HG03066 (cell line): ENCODE data around the gene ITPRIPL1.
A peak's percentile ranks its signal among the peaks of the same experiment; 100 is the strongest.

ENCODE experiments used
- ATAC-seq: cut with Tn5 transposase; IDR thresholded peaks from one replicate; pipeline ENCODE4 v1.9.1; 2021; ENCODE audit warnings: low read depth; ENCODE audit not compliant: unreplicated experiment

ITPRIPL1 gene

DNA sequence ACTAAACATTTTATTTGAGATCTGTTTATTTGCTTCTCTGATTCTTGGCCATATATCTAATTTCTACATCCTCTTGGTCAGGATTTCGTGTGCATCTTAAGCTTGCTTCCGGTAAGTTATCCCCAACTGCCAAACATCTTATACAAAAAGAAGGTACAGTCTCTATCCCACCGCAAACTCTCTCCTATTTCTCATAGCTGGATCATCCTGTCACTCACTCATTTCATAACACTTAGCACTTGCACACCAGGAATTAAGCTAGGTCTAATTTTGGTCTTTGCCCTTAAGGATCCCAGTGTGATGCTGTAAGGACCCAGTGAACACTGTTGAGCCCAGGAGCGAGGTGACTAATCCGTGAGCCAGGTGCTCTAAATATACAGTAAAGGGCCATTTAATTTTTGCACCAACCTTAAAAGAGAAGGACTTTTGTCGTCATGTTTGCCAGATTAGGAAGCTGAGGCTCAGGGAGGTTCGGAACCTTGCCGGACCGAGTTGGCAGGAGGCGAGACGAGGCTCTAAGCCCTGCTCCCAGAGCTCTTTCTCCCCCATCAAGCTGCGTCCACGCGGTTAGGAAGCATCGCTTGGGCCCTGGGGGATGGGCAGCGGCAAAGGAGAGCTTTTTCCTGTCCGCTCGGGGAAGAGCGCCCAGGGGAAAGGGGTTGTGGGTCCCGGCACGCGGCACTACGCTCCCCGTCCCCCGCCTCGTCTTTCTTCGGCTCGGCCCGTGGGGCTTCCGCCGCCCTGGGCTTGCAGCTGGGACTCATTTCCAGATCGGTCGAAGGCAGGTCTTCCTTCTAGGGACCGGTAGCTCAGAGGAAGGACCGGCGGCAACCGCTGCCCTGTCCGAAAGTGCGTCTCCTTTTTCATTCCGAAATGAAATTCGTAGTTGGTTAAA is 4.1 kb upstream of the ITPRIPL1 start:
- peak; percentile 18 for ATAC-seq

DNA sequence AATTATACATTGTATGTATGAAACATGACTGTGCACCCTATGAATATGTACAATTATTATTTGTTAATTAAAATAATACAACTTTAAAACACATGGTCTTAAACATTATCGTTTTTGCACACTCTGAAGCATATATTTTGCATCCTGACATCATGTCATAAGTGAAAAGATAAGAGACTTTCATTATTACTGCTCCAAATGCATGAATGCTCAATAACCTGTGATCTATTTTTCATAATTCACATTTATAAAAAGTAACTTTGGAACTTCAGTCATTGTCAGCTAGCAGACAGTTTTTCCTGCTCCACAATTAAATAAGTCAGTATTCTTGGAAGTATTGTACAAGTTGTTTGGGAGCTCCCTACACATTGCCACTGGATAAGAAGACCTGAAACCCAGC is 1.3 kb upstream of the ITPRIPL1 start:
- ATAC-seq = no peak

DNA sequence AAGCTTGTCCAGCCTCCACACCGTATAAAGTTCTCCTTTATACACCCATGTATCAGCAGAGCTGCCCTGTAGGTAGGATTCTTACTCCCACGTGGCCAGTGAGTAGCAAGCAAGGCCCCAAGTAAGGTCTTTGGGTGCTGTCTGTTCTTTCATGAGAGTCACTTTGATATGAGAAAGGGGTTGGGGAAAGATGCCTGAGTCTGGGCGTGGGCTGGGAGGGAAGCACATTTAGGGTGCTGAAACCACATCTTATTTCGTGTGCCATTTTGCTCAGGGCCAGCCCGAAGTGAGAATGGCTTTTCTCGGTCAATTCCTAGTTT is 436 bp upstream of the ITPRIPL1 start:
- no peak for ATAC-seq

DNA sequence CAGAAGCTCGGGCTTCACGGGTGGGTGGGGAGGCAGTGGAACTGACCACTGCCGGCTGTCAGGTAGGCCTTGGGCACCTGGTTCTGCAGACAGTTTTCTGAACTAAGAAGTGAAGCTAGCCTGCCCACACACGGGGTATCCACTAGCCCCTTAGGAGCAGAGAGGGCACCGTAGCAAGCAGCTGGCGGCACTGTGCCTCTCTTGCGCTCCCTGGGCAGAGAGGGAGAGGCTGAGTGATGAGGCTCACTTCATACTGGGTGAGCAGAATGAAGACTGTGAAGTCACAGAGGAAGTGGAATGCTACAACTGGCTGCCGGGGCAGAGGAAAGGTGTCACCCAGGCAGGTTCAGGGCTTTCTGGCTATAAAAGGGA is 753 bp downstream of the ITPRIPL1 start:
- no peak for ATAC-seq

DNA sequence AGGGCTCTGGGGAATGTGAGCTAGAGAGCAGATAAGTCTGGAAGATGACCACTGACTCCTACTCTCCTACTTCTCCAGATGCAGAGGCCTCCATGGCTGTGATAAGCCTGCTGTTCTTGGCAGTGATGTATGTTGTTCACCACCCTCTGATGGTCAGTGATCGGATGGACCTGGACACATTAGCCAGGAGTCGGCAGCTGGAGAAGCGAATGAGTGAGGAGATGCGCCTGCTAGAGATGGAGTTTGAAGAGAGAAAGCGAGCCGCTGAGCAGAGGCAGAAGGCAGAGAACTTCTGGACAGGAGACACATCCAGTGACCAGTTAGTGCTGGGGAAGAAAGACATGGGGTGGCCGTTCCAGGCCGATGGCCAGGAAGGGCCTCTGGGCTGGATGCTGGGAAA is 1.4 kb downstream of the ITPRIPL1 start:
- no peak for ATAC-seq

DNA sequence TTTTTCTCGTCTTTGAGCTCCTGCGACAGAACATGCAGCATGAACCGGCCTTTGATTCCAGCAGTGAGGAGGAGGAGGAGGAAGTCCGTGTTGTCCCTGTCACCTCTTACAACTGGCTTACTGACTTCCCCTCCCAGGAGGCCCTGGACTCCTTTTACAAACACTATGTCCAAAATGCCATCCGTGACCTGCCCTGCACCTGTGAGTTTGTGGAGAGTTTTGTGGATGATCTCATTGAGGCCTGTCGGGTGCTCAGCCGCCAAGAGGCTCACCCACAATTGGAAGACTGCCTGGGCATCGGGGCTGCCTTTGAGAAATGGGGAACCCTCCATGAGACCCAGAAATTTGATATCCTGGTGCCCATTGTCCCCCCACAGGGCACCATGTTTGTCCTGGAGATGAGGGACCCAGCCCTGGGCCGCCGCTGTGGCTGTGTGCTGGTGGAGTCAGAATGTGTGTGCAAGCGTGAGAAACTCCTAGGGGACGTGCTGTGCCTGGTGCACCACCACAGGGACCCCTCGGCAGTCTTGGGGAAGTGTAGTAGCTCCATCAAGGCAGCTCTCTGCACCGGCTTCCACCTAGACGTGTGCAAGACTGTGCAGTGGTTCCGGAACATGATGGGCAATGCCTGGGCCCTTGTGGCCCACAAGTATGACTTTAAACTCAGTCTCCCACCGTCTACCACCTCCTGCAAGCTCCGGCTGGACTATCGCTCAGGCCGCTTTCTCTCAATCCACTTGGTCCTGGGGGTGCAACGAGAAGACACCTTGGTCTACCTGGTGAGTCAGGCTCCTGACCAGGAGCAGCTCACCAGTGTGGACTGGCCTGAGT is 2.1 kb downstream of the ITPRIPL1 start:
- no peak for ATAC-seq

DNA sequence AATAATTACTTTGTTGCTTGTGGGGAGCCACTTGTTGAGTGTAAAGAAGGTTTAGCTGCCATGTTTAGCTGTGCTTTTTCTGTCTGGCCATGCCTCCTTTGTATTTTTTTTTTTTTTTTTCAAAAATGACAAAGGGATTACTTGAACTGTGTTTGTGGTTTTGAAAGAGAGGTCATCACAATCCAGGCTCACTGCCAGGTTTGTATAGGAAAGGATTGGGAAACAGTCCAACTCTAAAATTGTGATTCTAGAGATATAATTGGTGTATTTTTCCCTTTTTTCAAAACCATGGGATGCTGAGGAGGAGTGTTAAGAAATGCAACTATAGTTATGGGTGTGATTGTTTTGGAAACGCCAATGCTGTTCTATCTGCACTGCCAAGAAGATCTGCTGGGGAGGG is 4.3 kb downstream of the ITPRIPL1 start:
- ATAC-seq = no peak

DNA sequence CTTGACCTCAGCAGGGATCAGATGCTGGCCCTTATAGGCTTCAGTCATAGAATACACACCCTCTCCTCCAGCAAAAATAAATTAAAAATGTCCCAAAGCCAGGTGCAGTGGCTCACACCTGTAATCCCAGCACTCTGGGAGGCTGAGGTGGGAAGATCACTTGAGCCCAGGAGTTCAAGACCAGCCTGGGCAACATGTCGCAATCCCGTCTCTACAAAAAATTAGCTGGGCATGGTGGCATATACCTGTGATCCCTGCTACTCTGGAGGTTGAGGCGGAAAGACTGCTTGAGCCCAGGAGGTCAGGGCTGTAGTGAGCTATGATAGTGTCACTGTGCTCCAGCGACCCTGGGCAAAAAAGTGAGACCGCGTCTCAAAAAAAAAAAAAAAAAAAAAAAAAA is 4.8 kb downstream of the ITPRIPL1 start:
- ATAC-seq = no peak

DNA sequence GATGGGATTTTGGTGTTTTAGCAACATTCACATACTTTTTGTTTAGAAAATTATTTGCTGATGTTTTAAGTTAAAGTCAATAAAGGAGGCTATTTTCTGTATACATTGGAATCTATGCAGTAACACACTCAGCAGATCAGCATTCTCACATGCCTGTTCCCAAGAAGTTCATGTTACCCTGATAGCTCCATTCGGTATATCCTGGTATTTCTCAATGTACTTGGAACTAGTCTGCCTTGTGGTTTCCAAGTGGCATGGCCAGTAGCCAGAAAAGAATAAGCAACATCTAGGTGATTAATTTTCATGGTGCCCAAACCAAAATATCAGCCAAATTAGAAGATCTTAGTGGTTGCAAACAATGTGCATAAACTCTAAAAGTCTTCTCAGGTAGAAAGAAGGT is 5.3 kb downstream of the ITPRIPL1 start:
- ATAC-seq = no peak

DNA sequence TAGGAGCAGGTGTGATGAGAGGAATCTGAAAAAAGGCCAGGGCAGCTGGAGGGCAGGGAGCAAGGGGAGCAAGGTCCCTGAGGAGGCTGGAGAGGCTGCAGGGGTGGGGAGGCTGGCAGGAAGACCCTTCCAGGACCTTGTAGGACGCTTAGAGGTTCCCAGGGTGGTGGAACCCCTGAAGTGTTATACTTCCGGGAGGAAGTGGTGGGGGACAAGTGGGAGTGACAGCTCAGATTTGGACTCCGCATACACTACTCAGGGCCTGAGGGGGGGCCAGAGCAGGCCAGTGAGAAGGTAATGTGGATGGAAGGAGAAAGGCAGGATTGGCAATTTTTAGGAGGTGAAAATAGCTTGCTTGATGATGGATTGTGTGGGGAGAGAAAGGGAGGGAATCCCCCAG is 8.6 kb downstream of the ITPRIPL1 start:
- ATAC-seq = no peak

DNA sequence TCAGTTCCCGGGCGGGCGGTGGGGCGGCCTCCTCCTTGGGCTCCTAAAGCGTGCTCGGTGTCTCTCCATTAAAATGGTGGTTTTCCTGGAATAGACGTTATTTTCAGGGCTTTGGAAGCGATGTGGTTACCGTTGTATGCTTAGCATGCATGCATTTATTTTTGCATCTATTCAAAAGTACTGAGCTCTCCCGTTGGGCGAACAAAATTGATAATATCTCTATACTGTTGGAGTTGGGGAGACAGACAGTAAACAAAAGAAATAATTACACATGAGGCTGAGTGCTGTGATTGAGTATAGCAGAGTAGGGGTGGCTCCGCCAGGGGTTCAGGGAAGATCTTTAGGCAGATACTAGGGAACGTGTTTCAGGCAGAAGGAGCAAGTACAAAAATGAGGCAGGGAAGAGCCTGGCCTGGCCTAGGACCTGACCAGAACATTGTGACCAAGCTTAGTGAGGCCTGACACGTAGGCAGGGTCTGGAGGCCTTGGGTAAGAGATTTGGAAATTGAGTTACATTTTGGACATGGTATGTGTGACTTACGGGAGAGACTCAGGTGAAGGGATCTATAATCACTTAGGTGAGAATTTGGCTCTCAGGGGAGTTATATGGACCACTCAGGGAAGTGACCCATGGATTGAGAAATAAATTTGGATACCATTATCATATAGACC is 11.1 kb downstream of the ITPRIPL1 start:
- ATAC-seq = no peak

DNA sequence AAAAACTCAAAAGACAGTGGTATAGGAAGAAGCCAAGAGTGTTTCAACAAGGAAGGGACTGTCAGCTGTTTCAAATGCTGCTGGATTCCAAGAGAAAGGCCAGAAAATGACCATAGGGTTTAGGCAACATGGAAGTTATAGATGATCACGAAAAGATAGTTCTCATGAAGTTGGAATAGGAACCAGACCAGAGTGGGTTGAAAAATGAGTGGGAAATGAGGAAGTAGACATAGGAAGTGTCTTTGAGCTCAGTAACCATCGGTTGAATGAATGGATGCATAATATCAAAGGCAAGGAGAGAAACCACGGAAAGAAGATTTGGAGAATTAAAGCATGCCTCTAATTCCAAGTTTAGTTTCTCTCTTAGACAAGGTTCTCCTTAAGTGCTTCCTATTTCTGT is 11.8 kb downstream of the ITPRIPL1 start:
- ATAC-seq = no peak

DNA sequence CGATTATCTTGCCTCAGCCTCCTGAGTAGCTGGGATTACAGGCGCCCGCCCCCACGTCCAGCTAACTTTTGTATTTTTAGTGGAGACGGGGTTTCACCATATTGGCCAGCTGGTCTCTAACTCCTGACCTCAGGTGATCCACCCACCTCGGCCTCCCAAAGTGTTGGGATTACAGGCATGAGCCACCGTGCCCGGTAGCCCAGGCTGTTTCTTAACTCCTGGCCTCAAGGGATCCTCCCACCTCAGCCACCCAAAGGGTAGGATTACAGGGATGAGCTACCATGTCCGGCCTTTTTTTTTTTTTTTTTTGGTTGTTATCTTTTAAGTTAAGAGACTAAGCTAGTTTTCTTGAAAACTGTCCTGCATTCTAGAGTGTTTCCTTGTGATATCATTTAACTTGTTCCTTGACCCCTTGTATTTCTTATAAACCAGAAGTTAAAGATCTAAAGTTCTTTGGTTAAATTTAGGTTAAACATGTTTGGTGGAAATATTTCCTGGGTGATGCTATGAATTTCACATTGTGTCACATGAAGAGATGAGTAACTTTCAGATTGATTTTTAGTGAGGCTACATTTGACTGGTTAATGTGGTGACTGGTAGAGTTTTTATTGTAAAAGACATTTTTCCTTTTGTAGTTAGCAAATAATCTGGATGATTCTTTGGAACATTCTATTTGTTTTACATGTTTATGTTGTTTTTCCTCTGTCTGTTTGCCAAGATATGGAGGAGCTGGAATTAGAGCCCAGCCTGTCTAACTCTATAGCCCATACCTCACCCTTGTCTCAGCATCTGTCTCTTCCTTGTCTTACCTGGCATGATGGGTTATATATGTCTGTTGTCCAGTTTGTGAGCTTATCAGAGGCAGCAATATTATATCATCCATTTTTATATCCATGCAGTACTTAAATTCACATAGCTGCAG is 15.6 kb downstream of the ITPRIPL1 start:
- ATAC-seq = no peak

DNA sequence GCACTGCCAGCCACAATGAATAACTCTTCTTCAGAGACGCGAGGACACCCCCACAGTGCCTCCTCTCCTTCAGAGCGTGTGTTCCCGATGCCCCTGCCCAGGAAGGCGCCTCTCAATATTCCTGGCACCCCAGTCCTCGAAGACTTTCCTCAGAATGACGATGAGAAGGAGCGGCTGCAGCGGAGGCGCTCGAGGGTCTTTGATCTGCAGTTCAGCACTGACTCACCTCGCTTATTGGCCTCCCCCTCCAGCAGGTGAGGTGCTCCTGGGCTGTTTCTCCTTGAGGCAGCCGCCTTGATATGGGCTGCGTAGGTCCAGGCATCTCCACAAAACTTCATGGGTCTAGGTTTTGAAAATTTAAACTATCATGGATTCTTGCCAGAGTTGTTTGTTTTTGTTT is 16.5 kb downstream of the ITPRIPL1 start:
- ATAC-seq = no peak

DNA sequence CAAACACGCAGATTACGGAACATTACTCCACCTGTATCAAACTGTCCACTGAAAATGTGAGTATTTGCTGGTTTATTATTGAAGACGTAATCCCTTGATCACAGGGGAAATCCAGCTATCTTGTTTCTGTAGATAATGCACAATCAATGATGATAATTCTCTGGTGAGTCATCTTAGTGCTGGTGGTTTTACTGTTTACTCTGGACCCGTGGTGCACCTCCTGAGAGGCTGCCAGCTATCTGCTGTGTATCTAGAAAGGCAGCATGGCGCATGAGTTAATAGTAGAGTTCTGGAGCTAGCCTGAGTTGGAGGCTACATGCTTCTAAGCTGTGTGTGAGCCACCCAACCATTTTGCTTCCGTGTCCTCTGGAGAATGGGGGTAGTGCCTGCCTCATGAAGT is 17.0 kb downstream of the ITPRIPL1 start:
- no peak for ATAC-seq

DNA sequence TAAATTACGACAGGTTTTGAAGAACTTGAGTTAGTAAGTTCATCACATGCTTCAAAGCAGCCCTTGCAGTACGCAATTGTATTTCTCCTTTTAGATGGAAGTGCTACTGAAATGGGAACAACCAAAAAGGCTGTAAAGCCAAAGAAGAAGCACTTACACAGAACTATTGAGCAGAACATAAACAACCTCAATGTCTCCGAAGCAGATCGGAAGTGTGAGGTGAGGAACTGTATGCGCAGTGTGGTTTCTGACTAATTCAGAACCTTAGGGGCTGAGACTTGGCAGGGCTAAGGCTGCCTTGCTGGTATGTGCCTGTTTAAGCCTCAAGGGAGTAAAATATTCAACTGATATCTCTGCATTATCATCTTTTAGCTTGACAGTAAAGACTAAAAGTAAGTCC is 18.9 kb downstream of the ITPRIPL1 start:
- peak; percentile 81 for ATAC-seq

DNA sequence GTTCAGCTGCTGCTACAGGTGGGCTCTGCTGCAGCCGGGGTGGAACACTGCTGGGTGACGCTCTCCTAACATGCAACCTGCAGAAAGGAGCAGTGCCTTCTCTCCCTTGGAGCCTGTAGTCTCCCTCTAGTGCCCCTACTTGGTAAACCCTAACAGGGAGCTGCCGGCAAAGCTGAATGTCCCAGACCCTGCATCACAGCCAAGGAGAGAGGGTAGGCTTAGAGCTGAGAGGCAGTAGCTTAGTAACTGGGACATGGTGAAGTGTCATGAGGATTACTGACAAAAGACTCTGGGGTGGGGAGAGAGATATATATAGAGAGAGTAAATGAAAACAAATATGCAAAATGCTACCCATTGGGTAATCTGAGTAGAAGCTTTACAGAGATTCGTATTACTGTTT is 20.3 kb downstream of the ITPRIPL1 start:
- ATAC-seq = no peak

DNA sequence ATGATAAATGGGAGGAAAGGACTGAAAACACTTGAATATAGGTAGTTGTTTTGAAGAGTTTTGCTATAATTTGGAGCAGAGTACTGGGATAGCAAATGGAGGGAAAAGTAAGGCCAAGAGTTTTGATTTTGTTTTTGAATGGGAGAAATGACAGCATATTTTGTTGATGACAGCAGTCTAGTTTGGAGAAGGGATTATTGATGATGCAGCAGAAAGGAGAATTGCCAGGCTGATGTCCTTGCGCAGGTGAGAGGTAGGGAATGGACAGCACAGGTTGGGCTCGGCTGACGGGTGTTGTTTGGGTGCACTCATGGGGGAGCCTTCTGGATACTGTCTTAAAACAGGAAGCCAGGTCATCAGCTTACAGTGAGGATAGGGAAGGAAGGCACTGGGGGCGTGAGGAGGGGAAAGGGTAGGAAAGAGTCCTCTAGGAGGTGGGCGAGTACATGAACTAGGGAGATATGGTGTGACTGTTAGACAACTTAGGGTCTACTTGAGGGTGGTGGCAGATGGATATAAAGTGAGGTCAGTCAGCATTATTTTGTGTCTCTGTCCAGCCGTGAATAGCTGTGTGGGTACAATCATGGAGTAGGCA is 20.8 kb downstream of the ITPRIPL1 start:
- no peak for ATAC-seq

DNA sequence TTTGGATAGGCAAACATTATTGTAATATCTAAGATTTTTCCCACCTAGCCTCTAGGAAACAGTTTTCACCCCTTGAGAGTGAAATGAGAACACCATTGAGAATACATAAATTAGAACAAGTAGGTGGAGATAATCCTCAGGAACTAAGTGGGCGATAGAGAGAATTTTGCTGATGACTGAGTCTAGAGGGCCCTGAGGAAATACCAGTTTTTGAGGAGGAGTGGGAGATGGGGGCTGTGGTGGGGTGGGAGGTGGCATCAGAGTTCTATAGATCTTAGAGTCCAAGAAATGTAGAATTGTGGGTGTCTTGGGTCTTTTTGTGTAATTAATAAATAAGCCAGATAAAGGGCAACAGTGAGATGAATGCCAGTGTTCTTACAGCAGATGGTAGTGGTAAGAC is 22.3 kb downstream of the ITPRIPL1 start:
- no peak for ATAC-seq

DNA sequence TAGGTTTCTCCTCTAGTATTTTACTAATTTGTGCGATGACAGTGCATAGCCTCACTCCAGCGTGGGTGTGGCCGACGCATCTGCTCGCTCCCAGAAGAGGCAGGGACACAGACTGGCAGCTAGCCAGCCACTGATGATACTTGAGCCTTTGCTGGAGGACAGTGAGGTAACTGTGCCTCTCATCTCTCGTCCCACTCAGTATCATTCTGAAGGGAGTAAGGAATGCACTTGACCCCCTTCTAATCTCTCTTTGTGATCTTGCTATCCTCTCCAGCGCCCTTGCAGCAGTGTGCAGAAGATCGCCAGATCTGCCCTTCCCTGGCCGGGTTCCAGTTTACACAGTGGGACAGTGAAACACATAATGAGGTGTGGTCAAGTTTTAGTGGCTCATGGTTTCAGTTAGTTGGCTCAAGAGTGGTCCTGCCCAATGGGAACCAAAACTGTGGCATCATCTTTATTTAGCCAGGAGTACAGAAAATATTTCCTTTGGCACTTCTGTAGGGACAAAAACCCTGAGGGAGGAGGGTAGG is 28.0 kb downstream of the ITPRIPL1 start:
- no peak for ATAC-seq
